ENCODE measurements around the gene TPPP. TPM values are rescaled to one million over a fixed set of nuclear protein-coding genes. Genes with fewer than 3 reads are reported as not detected.

Gene TPPP
- total RNA-seq, 1 experiment from 2014 or later, result 3.9 TPM

GRCh38 chr5:619444-619843, 73.7 kb downstream of the TPPP start:
- H3K79me2 ChIP-seq (ENCODE audit: insufficient read depth, low read length), result peaks cover 41% of the 10 kb centered on the region
- H3K36me3 ChIP-seq (ENCODE audit: control insufficient read depth in 1 of 2, insufficient read depth in 2 of 2, low read length in 2 of 2), result peaks cover 28 to 65% of the 10 kb centered on the region in 2 experiments; a peak in 3 of 4 replicates
- RAD21 ChIA-PET (ENCODE audit: low non-redundant PET in 1 of 2, low total read pairs in 2 of 2, uncharacterized antibody in 2 of 2, unreplicated experiment in 2 of 2), result no interaction called here

DNA sequence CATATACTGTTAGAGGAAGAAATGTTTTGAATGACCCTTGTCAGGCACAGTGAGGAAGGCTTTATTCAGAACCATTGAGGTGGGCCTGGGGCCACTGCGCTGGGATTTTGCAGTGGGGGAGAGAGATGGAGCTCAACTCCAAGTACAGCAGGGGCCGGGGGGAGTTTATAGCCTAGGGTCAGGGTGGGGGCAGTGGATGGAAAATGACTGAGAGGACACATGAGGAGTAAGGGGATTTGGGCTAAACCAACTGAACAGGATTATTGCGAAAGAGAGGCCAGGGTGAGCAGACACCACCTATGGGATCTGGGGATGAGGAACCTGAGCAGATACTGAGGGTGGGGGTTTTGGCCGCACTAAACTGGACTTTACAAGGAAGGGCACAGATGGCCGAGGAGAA, 74.7 kb downstream of the TPPP start:
- ChIA-PET POLR2A (no interaction called here), CTCF (no interaction called here), RAD21 (ENCODE audit: low non-redundant PET in 1 of 2, low total read pairs in 2 of 2, uncharacterized antibody in 2 of 2, unreplicated experiment in 2 of 2) (no interaction called here)
- no peak overlapping the region for H2AFZ ChIP-seq (ENCODE audit: low read depth, low read length, poor library complexity, severe bottlenecking)
- intact Hi-C loops (cut with micrococcal nuclease), result loop anchor here (10.0 kb wide), 1 partner anchor 164 kb away; no protein-coding TSS in a partner anchor
- no peak overlapping the region for H3K9ac ChIP-seq (ENCODE audit: low read length)
- H3K4me3 ChIP-seq (replicated peaks in 1 of 2; ENCODE audit: low read depth in 1 of 2, low read length in 2 of 2), result no peak overlapping the region
- peaks cover 0 to 5% of the 10 kb centered on the region in 2 experiments; a peak in 1 of 4 replicates for H3K4me1 ChIP-seq (ENCODE audit: control insufficient read depth in 1 of 2, insufficient read depth in 2 of 2, low read length in 2 of 2)
- BruUV-seq (replicated peaks), result no TSS peak
- H4K20me1 ChIP-seq (ENCODE audit: insufficient read depth), result peaks cover 13% of the 10 kb centered on the region; the same call in 1 of the 2 replicates
- no peak overlapping the region for H3K4me2 ChIP-seq (ENCODE audit: low read length)
- no peaks in the 10 kb centered on the region; a peak in 1 of 4 replicates for H3K9me3 ChIP-seq (ENCODE audit: control insufficient read depth in 1 of 2, insufficient read depth in 1 of 2, low read depth in 1 of 2, low read length in 2 of 2)
- DNase-seq (ENCODE audit: low read depth, low spot score) (no peak), ATAC-seq (no peak)
- no peaks in the 10 kb centered on the region for H3K9me2 ChIP-seq (ENCODE audit: insufficient read depth)
- H3K27me3 ChIP-seq (ENCODE audit: insufficient read depth, low read length), result no peaks in the 10 kb centered on the region
- H3K36me3 ChIP-seq (ENCODE audit: control insufficient read depth in 1 of 2, insufficient read depth in 2 of 2, low read length in 2 of 2), result peaks cover 28 to 66% of the 10 kb centered on the region in 2 experiments; a peak in 3 of 4 replicates
- no peak overlapping the region for H3K27ac ChIP-seq (ENCODE audit: low read depth, low read length)
- H3K79me2 ChIP-seq (ENCODE audit: insufficient read depth, low read length), result peaks cover 50% of the 10 kb centered on the region
- TF ChIP-seq CEBPB (IDR thresholded peaks at IDR 0.05; ENCODE audit: low read depth), result no peak
- TF ChIP-seq, protein P1, sequence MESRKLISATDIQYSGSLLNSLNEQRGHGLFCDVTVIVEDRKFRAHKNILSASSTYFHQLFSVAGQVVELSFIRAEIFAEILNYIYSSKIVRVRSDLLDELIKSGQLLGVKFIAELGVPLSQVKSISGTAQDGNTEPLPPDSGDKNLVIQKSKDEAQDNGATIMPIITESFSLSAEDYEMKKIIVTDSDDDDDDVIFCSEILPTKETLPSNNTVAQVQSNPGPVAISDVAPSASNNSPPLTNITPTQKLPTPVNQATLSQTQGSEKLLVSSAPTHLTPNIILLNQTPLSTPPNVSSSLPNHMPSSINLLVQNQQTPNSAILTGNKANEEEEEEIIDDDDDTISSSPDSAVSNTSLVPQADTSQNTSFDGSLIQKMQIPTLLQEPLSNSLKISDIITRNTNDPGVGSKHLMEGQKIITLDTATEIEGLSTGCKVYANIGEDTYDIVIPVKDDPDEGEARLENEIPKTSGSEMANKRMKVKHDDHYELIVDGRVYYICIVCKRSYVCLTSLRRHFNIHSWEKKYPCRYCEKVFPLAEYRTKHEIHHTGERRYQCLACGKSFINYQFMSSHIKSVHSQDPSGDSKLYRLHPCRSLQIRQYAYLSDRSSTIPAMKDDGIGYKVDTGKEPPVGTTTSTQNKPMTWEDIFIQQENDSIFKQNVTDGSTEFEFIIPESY (IDR thresholded peaks at IDR 0.05; ENCODE audit: extremely low read depth, insufficient replicate concordance, low read length), result no peak
- no peak for TF ChIP-seq SIN3A (IDR thresholded peaks at IDR 0.05; ENCODE audit: low read depth)
- TF ChIP-seq, protein P2, sequence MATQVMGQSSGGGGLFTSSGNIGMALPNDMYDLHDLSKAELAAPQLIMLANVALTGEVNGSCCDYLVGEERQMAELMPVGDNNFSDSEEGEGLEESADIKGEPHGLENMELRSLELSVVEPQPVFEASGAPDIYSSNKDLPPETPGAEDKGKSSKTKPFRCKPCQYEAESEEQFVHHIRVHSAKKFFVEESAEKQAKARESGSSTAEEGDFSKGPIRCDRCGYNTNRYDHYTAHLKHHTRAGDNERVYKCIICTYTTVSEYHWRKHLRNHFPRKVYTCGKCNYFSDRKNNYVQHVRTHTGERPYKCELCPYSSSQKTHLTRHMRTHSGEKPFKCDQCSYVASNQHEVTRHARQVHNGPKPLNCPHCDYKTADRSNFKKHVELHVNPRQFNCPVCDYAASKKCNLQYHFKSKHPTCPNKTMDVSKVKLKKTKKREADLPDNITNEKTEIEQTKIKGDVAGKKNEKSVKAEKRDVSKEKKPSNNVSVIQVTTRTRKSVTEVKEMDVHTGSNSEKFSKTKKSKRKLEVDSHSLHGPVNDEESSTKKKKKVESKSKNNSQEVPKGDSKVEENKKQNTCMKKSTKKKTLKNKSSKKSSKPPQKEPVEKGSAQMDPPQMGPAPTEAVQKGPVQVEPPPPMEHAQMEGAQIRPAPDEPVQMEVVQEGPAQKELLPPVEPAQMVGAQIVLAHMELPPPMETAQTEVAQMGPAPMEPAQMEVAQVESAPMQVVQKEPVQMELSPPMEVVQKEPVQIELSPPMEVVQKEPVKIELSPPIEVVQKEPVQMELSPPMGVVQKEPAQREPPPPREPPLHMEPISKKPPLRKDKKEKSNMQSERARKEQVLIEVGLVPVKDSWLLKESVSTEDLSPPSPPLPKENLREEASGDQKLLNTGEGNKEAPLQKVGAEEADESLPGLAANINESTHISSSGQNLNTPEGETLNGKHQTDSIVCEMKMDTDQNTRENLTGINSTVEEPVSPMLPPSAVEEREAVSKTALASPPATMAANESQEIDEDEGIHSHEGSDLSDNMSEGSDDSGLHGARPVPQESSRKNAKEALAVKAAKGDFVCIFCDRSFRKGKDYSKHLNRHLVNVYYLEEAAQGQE (IDR thresholded peaks at IDR 0.05; ENCODE audit: low read depth), result no peak
- TF ChIP-seq ZFX (IDR thresholded peaks at IDR 0.05), result no peak
- TF ChIP-seq, protein P3, sequence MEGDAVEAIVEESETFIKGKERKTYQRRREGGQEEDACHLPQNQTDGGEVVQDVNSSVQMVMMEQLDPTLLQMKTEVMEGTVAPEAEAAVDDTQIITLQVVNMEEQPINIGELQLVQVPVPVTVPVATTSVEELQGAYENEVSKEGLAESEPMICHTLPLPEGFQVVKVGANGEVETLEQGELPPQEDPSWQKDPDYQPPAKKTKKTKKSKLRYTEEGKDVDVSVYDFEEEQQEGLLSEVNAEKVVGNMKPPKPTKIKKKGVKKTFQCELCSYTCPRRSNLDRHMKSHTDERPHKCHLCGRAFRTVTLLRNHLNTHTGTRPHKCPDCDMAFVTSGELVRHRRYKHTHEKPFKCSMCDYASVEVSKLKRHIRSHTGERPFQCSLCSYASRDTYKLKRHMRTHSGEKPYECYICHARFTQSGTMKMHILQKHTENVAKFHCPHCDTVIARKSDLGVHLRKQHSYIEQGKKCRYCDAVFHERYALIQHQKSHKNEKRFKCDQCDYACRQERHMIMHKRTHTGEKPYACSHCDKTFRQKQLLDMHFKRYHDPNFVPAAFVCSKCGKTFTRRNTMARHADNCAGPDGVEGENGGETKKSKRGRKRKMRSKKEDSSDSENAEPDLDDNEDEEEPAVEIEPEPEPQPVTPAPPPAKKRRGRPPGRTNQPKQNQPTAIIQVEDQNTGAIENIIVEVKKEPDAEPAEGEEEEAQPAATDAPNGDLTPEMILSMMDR (IDR thresholded peaks at IDR 0.05 in 2 of 3, conservative IDR thresholded peaks at IDR 0.05 in 1 of 3; ENCODE audit: borderline replicate concordance in 1 of 3, insufficient read depth in 1 of 3, low read depth in 2 of 3, low read length in 2 of 3), result no peak
- no peak for TF ChIP-seq ZNF274 (IDR thresholded peaks at IDR 0.05; ENCODE audit: low read depth, low read length)
- no peak for TF ChIP-seq ELF1 (IDR thresholded peaks at IDR 0.05; ENCODE audit: borderline replicate concordance, low read depth)
- TF ChIP-seq YY1 (IDR thresholded peaks at IDR 0.05; ENCODE audit: extremely low read depth, insufficient replicate concordance, low read depth, low read length), result no peak

More at GRCh38 chr5:619444-619843, 73.7 kb downstream of the TPPP start:
- TF ChIP-seq, protein P4, sequence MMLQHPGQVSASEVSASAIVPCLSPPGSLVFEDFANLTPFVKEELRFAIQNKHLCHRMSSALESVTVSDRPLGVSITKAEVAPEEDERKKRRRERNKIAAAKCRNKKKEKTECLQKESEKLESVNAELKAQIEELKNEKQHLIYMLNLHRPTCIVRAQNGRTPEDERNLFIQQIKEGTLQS (IDR thresholded peaks at IDR 0.05), result no peak
- TF ChIP-seq CEBPB (IDR thresholded peaks at IDR 0.05; ENCODE audit: low read depth) (no peak), POLR2A (IDR thresholded peaks at IDR 0.05; ENCODE audit: borderline replicate concordance, extremely low read depth, insufficient read depth, insufficient read length) (no peak)
- no peak for DNase-seq (ENCODE audit: low read depth, low spot score)
- no peak for ATAC-seq
- intact Hi-C loops (cut with micrococcal nuclease), result loop anchor here (10.0 kb wide), 1 partner anchor 165 kb away; no protein-coding TSS in a partner anchor
- no peak overlapping the region for H3K4me3 ChIP-seq (replicated peaks in 1 of 2; ENCODE audit: low read depth in 1 of 2, low read length in 2 of 2)
- peaks cover 13% of the 10 kb centered on the region; the same call in 1 of the 2 replicates for H4K20me1 ChIP-seq (ENCODE audit: insufficient read depth)
- no peak overlapping the region for H2AFZ ChIP-seq (ENCODE audit: low read depth, low read length, poor library complexity, severe bottlenecking)
- H3K9me3 ChIP-seq (ENCODE audit: control insufficient read depth in 1 of 2, insufficient read depth in 1 of 2, low read depth in 1 of 2, low read length in 2 of 2), result no peaks in the 10 kb centered on the region; a peak in 1 of 4 replicates
- H3K4me2 ChIP-seq (ENCODE audit: low read length), result no peak overlapping the region
- H3K27me3 ChIP-seq (ENCODE audit: insufficient read depth, low read length), result no peaks in the 10 kb centered on the region
- no peak overlapping the region for H3K9ac ChIP-seq (ENCODE audit: low read length)
- H3K4me1 ChIP-seq (ENCODE audit: control insufficient read depth in 1 of 2, insufficient read depth in 2 of 2, low read length in 2 of 2), result no peaks in the 10 kb centered on the region
- CTCF ChIA-PET, result no interaction called here
- no peak overlapping the region for H3K27ac ChIP-seq (ENCODE audit: low read depth, low read length)
- H3K9me2 ChIP-seq (ENCODE audit: insufficient read depth), result no peaks in the 10 kb centered on the region
- POLR2A ChIA-PET, result no interaction called here
- BruUV-seq (replicated peaks), result no TSS peak
